Measurements from ENCODE around the gene ZDHHC6. TPM values are rescaled to one million over a fixed set of nuclear protein-coding genes. Genes with fewer than 3 reads are reported as not detected.
"Not testable (repeated sequence)": the region's sequence is repeated elsewhere in the genome, so short reads cannot be mapped to it uniquely, and the experiment has no call there.

The ZDHHC6 gene
- total RNA-seq, 1 donor from 2014 or later: 33.0 TPM

DNA sequence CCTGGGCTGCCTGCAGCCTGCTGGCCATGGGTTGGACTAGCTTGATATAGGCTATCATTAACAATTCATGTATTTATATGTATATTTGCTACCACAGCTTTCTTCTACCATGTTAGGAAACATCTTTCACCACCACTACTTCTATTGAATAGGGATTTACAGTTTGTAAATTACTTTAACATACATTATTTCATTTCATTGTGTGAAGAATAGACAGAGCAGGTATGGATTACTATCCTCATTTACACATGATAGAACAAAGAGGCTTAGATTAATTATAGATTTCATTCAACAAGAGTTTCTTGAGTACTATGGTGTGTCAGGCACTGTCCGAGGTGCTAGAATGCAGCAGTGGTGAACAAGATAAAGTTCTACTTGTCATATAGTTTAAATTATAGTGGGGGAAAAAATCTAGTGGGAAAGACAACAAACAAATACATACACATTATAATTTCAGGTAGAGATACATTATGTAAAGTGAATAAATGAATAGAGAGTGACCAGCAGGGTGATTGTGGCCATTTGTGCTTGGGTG lies 20.9 kb upstream of the ZDHHC6 start:
- no peaks in the 10 kb centered on the region for H3K36me3 Mint-ChIP-seq (ENCODE audit: unreplicated experiment)
- H3K4me3 Mint-ChIP-seq (ENCODE audit: unreplicated experiment): no peak overlapping the region
- no peaks in the 10 kb centered on the region for H3K4me1 Mint-ChIP-seq (ENCODE audit: low read depth, unreplicated experiment)
- no peaks in the 10 kb centered on the region for H3K27me3 Mint-ChIP-seq (ENCODE audit: unreplicated experiment)
- TF ChIP-seq, protein P1, sequence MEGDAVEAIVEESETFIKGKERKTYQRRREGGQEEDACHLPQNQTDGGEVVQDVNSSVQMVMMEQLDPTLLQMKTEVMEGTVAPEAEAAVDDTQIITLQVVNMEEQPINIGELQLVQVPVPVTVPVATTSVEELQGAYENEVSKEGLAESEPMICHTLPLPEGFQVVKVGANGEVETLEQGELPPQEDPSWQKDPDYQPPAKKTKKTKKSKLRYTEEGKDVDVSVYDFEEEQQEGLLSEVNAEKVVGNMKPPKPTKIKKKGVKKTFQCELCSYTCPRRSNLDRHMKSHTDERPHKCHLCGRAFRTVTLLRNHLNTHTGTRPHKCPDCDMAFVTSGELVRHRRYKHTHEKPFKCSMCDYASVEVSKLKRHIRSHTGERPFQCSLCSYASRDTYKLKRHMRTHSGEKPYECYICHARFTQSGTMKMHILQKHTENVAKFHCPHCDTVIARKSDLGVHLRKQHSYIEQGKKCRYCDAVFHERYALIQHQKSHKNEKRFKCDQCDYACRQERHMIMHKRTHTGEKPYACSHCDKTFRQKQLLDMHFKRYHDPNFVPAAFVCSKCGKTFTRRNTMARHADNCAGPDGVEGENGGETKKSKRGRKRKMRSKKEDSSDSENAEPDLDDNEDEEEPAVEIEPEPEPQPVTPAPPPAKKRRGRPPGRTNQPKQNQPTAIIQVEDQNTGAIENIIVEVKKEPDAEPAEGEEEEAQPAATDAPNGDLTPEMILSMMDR (IDR thresholded peaks at IDR 0.05; ENCODE audit: partially characterized antibody, unreplicated experiment): no peak
- no peak for DNase-seq
- no peaks in the 10 kb centered on the region for H3K9me3 Mint-ChIP-seq (ENCODE audit: unreplicated experiment)
- H3K27ac Mint-ChIP-seq (ENCODE audit: unreplicated experiment): no peak overlapping the region

DNA sequence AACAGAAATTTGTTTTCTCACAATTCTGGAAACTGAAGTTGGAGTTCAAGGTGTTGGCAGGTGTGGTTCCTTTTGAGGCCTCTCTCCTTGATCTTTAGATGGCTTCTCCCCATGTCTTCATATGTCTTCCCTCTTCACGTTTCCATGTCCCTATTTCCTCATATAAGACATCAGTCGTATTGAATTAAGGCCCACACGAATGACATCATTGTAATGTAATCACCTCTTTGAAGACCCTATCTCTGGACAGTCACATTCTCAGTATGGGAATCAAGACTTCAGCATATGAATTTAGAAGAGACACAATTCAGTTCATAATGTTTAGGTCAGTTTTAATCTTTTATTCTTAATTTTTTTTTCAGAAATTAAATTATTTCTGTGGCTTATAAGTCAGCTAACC lies 20.1 kb upstream of the ZDHHC6 start:
- Mint-ChIP-seq H3K27ac (ENCODE audit: unreplicated experiment) (no peak overlapping the region), H3K27me3 (ENCODE audit: unreplicated experiment) (no peaks in the 10 kb centered on the region), H3K4me1 (ENCODE audit: low read depth, unreplicated experiment) (no peaks in the 10 kb centered on the region), H3K9me3 (ENCODE audit: unreplicated experiment) (no peaks in the 10 kb centered on the region), H3K4me3 (ENCODE audit: unreplicated experiment) (no peak overlapping the region), H3K36me3 (ENCODE audit: unreplicated experiment) (no peaks in the 10 kb centered on the region)
- TF ChIP-seq, protein P1 (IDR thresholded peaks at IDR 0.05; ENCODE audit: partially characterized antibody, unreplicated experiment): no peak
- DNase-seq: no peak

DNA sequence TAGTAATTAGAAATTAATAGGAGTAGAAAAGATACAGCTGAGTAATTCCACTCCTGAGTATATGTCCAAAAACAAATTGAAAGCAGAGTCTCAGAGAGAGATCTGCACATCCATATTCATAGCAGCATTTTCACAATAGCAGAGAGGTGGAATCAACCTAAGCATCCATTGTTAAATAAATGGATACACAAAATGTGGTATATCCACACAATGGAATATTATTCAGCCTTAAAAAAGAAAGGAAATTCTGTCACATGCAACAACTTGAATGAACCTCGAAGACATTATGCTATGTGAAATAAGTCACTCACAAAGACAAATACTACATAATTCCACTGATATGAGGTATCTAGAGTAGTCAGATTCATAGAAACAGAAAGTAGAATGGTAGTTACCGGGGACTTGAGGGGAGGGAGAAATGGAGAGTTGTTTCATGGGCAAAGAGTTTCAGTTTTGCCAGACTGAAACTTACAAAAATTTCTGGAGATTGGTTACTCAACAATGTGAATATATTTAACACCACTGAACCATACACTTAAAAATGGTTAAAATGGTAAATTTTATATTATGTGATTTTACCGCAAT lies 18.7 kb upstream of the ZDHHC6 start:
- Mint-ChIP-seq H3K36me3 (ENCODE audit: unreplicated experiment) (no peaks in the 10 kb centered on the region), H3K27ac (ENCODE audit: unreplicated experiment) (no peak overlapping the region)
- TF ChIP-seq, protein P1 (IDR thresholded peaks at IDR 0.05; ENCODE audit: partially characterized antibody, unreplicated experiment): no peak

DNA sequence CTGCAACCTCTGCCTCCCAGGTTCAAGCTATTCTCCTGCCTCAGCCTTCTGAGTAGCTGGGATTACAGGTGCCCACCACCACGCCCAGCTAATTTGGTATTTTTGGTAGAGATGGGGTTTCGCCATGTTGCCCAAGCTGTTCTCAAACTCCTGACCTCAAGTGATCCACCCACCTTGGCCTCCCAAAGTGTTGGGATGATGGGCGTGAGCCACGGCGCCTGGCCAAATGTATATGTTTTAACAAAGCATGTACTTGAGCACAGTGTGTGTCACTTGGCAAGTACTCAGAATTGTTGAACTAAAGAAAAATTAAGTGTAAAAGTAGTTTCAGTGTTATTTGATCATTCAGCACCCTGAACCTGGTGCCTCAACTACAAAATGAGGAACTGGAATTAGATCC lies 17.4 kb upstream of the ZDHHC6 start:
- not testable (repeated sequence) for H3K4me3 Mint-ChIP-seq (ENCODE audit: unreplicated experiment); DNase-seq; H3K27me3 Mint-ChIP-seq (ENCODE audit: unreplicated experiment); H3K36me3 Mint-ChIP-seq (ENCODE audit: unreplicated experiment); H3K27ac Mint-ChIP-seq (ENCODE audit: unreplicated experiment); H3K4me1 Mint-ChIP-seq (ENCODE audit: low read depth, unreplicated experiment); H3K9me3 Mint-ChIP-seq (ENCODE audit: unreplicated experiment)

More for the DNA sequence above, 18.7 kb upstream of the ZDHHC6 start:
- Mint-ChIP-seq H3K9me3 (ENCODE audit: unreplicated experiment) (no peaks in the 10 kb centered on the region), H3K4me1 (ENCODE audit: low read depth, unreplicated experiment) (no peaks in the 10 kb centered on the region), H3K4me3 (ENCODE audit: unreplicated experiment) (no peak overlapping the region), H3K27me3 (ENCODE audit: unreplicated experiment) (no peaks in the 10 kb centered on the region)
- no peak for DNase-seq

DNA sequence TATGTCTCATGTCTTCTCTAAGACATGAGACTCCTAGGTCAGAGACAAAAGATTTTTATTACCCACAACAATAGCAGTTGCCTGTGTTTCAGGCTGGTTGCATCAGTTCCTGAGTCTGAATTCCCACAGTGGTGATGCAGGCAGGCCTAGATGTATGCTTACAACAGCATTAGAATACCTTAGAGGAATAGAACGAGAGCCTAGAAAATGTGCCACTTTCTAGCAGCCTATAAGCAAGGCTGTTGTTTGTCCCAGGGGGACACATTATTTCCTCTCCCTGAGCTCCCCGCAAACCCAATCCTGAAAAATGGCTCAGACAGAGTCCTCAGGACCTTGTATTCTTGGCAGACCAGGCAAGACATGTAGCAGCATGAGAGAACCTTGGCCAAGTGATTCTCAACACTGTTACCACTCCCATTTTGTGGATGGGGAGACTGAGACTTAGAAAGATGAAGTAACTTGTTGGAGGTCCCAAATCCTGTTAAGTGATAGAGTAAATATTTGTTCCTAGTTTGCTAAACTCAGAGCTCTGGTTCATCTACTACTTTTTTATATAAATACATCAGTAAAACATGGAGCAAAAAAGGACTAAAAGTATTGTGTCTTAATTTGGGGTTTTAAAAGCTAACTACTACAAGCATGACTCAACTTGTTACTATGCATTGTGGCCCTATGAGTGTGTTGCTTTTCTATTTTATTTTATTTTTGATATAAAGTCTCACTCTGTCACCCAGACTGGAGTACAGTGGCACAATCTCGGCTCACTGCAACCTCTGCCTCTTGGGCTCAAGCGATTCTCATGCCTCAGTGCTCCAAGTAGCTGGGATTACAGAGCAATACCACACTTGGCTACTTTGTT lies 14.5 kb upstream of the ZDHHC6 start:
- no peaks in the 10 kb centered on the region for H3K36me3 Mint-ChIP-seq (ENCODE audit: unreplicated experiment)
- no peaks in the 10 kb centered on the region for H3K9me3 Mint-ChIP-seq (ENCODE audit: unreplicated experiment)
- H3K4me3 Mint-ChIP-seq (ENCODE audit: unreplicated experiment): no peak overlapping the region
- peak overlapping the region; percentile 66 for H3K27ac Mint-ChIP-seq (ENCODE audit: unreplicated experiment)
- H3K27me3 Mint-ChIP-seq (ENCODE audit: unreplicated experiment): no peaks in the 10 kb centered on the region
- no peak for DNase-seq
- no peaks in the 10 kb centered on the region for H3K4me1 Mint-ChIP-seq (ENCODE audit: low read depth, unreplicated experiment)
- TF ChIP-seq, protein P1 (IDR thresholded peaks at IDR 0.05; ENCODE audit: partially characterized antibody, unreplicated experiment): no peak
